Astrocyte of the cerebellum (primary cell): ENCODE measurements around the gene SLC25A53.
"Not testable (repeated sequence)": the region's sequence is repeated elsewhere in the genome, so short reads cannot be mapped to it uniquely, and the experiment has no call there.

Source experiments
- DNase-seq: peaks from one replicate; pipeline ENCODE4 v3.0.0-alpha.2; 2011; ENCODE audit warnings: low read depth
- H3K4me3 ChIP-seq: 2 replicates; pipeline ENCODE4 v1.5.1; 2011; ENCODE audit warnings: mild to moderate bottlenecking, low read depth, low read length, moderate library complexity
- in situ Hi-C: cut with HindIII; loops from 2 replicates; pipeline ENCODE4 v1.10.0; 2017; ENCODE audit warnings: low sequenced_read_pairs
- TF ChIP-seq, protein P1 (sequence below): IDR thresholded peaks from 2 replicates; pipeline ENCODE4 v1.5.1; 2012; ENCODE audit warnings: low read length, low read depth, moderate library complexity, mild to moderate bottlenecking; ENCODE audit errors: missing control alignments

The SLC25A53 gene

DNA sequence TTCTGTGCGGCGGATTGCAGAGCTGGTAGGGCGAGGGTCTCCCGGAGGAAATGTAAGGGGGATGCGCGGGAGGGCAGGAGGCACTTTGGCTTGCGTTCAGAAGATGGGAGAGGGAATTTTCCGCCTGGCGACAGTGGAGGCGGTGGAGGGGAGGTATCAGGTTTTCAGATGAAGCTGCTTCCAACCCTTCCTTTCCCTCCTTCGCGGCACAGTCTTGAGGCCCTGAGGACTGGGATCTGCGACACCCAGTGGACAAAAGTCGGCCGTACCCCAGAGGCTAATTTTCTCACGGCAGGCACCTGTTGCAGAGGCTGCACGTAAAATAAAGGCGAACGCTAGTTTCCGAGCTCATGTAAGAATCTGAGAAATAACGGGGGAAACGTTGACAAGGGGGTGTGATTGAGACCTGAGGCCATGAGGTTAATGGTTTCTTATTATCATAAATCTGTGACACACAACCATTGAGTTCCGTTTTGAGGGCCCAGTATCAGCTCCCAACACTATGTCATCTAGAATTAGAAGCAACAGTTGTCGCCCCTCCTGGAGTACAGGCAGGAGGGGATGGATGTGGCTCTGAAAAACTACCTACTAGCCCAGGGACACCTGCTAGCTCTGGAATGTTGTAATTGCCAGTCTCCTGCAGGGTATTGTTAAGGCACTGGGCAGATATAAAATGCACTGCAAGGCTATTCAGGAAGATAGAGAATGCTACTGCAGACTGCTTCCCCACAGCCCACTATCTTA, 43.4 kb downstream of the SLC25A53 start:
- TF ChIP-seq, protein P1, sequence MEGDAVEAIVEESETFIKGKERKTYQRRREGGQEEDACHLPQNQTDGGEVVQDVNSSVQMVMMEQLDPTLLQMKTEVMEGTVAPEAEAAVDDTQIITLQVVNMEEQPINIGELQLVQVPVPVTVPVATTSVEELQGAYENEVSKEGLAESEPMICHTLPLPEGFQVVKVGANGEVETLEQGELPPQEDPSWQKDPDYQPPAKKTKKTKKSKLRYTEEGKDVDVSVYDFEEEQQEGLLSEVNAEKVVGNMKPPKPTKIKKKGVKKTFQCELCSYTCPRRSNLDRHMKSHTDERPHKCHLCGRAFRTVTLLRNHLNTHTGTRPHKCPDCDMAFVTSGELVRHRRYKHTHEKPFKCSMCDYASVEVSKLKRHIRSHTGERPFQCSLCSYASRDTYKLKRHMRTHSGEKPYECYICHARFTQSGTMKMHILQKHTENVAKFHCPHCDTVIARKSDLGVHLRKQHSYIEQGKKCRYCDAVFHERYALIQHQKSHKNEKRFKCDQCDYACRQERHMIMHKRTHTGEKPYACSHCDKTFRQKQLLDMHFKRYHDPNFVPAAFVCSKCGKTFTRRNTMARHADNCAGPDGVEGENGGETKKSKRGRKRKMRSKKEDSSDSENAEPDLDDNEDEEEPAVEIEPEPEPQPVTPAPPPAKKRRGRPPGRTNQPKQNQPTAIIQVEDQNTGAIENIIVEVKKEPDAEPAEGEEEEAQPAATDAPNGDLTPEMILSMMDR = peak; percentile 58
- peak; percentile 11 for DNase-seq
- peak overlapping the region; percentile 55 for H3K4me3 ChIP-seq
- in situ Hi-C loops = no loop called here

DNA sequence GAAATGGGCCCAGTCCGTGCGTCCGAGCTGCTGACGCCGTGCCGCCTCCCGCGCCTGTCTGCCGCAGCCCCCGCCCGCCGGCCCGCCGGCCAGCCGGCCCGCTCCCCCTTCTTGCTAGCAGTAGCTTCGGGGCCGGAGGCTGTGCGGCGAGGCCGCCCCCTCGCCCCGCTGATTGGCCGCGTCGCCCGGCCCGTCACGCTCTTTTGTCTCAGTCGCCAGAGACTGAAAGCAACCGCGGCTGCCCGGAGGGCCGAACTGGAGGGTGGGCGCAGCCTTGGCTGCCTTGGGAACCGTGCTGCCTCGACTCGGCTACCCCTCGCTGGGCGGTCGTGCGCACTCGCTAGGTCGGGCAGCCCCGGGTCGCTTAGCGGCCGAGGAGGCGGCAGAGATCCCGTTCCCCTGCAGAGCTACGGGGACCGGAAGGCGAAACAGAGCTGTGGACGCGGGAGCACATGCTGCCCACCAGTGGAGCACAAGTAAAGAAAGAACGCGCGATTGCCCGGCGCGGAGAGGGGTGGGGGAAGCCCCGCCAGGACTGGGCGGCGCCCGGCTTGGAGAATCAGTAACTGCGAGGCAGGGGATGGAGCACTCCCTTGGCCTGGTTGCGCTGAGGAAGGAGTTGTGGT, 44.4 kb downstream of the SLC25A53 start, which contains the start of gene ZCCHC18:
Gene ZCCHC18 (plus strand): TSS at position 198 of the 626 bp plus-strand sequence. CDS start 1,589 bp downstream, outside the sequence.
- H3K4me3 ChIP-seq = peak within 1 kb of the TSS; percentile 55
- in situ Hi-C loops = no loop called here
- peak; percentile 11 for DNase-seq
- TF ChIP-seq, protein P1 = no peak

DNA sequence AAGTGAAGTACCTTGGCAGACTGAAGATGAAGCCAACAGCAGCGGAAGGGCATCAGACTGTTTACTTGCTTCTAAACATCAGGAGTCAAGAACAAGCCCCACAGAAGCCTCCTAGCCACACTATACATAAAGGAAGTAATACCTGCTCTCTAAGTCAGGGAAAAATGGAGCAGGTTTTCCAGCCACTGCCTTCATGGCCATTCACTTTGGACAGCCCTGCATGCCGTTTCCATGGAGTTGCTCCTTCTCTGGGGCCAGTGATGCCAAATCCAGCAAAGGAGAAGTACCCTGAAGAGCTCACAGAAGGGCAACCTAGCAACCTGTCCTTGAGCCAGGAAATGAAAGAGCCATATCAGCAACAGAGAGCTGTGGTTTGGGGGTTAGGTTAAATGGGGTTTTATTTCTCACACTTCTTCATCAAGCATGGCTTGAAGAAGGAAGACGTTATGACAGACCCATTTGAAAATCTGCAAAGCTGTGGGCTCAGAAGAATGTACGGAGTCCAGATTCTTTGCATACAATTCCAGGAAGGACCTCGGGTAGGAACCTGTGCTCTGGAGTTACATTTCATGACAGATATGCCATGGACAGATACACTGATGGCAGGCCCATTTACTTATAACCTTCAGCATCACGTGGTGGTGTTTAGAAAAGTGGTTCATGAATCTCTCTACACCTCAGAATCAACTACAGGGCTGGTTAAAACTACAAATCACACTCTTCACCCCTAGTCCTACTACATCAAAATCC, 46.1 kb downstream of the SLC25A53 start:
- H3K4me3 ChIP-seq = not testable (repeated sequence)

DNA sequence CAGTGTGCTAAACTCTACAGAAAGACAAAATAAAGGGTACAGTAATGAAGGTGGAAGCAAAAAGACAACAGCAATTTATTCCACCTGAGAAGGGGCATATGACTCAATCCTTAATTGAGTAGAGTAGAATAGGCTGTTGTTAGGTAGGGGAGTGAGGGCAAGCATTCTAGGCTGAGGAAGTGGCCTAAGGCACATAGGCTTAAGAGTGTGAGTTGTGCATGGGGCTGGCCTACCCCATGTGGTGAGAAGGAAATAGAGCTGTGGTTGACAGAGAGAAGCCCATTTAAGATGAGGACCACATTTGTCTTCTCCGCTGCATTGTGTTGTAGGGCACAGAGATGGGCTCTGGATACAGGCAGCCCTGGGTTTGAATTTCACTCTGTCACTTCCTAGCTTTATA, 47.9 kb downstream of the SLC25A53 start:
- H3K4me3 ChIP-seq = no peak overlapping the region
- no peak for DNase-seq
- in situ Hi-C loops = no loop called here
- TF ChIP-seq, protein P1 = no peak

More for the DNA sequence above, 46.1 kb downstream of the SLC25A53 start:
- DNase-seq, in situ Hi-C loops: not testable (repeated sequence)

DNA sequence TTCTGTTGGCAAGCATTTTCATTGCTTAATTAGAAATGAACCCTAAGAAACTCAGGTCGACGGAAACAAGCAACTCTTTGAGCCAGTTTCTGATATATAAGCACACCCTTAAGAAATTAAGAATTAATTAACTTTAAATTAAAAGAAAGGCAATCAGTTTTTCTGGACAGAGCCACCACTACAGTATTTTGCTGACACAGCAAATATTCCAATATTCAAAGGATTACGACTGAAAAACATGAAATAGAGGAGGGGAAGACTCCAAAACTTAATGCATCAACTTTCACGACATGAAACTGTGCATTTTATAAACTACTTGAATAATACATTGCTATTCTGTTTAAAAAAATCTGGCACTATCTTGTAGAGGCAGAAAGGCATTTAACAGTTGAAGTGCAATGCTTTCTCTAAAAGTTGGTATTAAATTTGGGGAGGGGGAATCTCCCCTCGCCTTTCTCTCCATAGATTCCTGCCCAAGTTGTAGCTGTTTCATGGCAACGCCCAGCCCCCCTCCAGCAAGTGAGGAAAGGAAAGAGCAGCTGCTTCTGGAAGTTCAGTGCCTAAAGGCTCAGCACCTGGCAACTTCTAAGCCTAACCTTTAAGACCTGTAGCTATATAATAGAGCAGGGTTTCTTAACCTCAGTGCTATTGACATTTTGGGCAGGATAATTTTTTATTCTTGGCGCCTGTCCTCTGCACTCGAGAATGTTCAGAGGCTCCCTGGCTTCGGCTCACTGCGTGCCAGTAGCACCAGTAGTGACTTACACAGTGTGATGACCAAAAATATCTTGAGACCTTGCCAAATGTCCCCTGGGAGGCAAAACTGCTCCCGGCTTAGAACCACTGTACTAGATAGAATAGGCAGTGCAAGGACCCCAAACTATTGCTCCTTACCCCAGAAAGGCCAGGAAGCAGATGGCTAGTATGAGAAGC, 51.2 kb downstream of the SLC25A53 start:
- DNase-seq = no peak
- TF ChIP-seq, protein P1 = no peak
- in situ Hi-C loops = no loop called here
- no peak overlapping the region for H3K4me3 ChIP-seq

DNA sequence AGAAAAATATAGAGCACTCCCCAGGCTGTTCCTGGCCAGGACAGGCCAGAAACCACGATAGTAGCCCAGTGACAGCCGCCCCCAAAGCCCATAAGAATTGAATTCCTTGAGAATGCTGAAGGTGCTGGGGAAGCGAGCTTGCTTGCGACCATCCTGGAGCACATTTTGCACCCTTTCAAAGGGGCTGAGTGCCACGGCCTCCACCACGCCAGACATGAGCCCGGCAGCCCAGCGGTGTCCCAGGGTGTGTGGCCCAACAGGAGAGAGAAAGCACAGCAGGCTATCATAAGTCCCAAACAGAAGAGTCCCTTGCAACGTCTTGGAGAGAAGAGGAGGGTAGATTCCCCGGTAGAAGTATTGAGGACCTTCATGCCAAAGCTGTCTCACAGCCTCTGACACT, 52.1 kb downstream of the SLC25A53 start:
- TF ChIP-seq, protein P1 = no peak
- in situ Hi-C loops = no loop called here
- DNase-seq = no peak

More for the DNA sequence above, 52.1 kb downstream of the SLC25A53 start:
- H3K4me3 ChIP-seq = no peak overlapping the region
